Stimulated activated CD4-positive, alpha-beta T cell treated with anti-CD3 and anti-CD28 coated beads, Interleukin-4, amount 100 ng/mL, for 24 hours (primary cell): Measurements from ENCODE around the gene CPNE5.
A peak's percentile ranks its signal among the peaks of the same experiment; 100 is the strongest.

Source experiments
- DNase-seq: peaks from one replicate; pipeline ENCODE4 v3.0.0-alpha.2; 2020

The CPNE5 gene

GRCh38 chr6:36856277-36856676 lies 17.0 kb upstream of the CPNE5 start:
- no peak for DNase-seq

- DNase-seq: no peak
Measured at GRCh38 chr6:36855750-36856149, 16.5 kb upstream of the CPNE5 start.

- DNase-seq: no peak
Measured at GRCh38 chr6:36853325-36853724, 14.1 kb upstream of the CPNE5 start.

GRCh38 chr6:36852481-36853147 lies 13.4 kb upstream of the CPNE5 start:
- no peak for DNase-seq

GRCh38 chr6:36851626-36852025 lies 12.4 kb upstream of the CPNE5 start:
- no peak for DNase-seq

- DNase-seq: peak; percentile 37
Measured at GRCh38 chr6:36851149-36851614, 11.9 kb upstream of the CPNE5 start.

GRCh38 chr6:36850021-36850420 lies 10.8 kb upstream of the CPNE5 start:
- DNase-seq: no peak

- no peak for DNase-seq
Measured at GRCh38 chr6:36848658-36849441, 9.6 kb upstream of the CPNE5 start.

GRCh38 chr6:36847991-36848390 lies 8.7 kb upstream of the CPNE5 start:
- DNase-seq: no peak

- no peak for DNase-seq
Measured at GRCh38 chr6:36847152-36847551, 7.9 kb upstream of the CPNE5 start.

- no peak for DNase-seq
Measured at GRCh38 chr6:36845233-36845632, 6.0 kb upstream of the CPNE5 start.

GRCh38 chr6:36844232-36845170 lies 5.3 kb upstream of the CPNE5 start:
- DNase-seq: no peak

- no peak for DNase-seq
Measured at GRCh38 chr6:36843170-36843569, 3.9 kb upstream of the CPNE5 start.

GRCh38 chr6:36841756-36842155 lies 2.5 kb upstream of the CPNE5 start:
- DNase-seq: no peak

GRCh38 chr6:36840432-36841403 lies 1.5 kb upstream of the CPNE5 start:
- DNase-seq: peak; percentile 29

GRCh38 chr6:36839749-36840431 lies 646 bp upstream of the CPNE5 start:
- peak; percentile 26 for DNase-seq

GRCh38 chr6:36837686-36838085 lies 1.6 kb downstream of the CPNE5 start:
- no peak for DNase-seq

- no peak for DNase-seq
Measured at GRCh38 chr6:36837022-36837339, 2.3 kb downstream of the CPNE5 start.

- no peak for DNase-seq
Measured at GRCh38 chr6:36836111-36837021, 2.9 kb downstream of the CPNE5 start.

GRCh38 chr6:36834576-36835341 lies 4.5 kb downstream of the CPNE5 start:
- no peak for DNase-seq
